ENCODE data around the gene PNLIP.

Gene PNLIP

DNA sequence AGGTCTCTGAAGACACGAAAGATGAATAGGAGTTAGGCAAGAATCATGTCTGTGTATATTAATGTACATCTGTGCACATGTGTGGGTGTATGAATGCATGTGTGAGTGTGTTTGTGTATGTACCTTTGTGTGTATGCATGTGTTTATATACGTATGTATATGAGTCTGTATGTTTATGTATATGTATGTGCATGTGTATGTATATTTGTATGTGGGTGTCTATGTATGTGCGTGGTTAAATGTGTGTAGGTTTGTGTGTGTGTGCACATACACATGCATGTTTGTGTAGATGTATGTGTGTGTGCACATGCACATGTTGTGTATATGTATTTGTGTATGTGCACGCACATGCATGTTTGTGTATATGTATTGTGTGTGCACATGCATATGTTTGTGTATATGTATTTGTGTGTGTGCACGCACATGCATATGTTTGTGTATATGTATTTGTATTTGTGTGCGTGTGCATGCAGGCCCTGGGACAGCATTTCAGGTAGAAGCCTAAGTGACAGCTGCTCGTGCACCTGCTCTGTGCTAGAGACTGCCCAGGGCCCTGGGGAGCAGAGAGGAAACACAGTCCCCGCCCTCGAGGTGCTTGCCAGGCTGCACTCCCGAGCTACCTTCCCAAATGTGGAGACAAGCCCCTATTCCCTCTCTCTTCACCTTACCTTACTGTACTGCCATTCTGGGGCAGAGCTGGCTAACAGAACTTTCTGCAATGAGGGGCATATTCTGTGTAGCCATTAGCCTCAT is 57.1 kb downstream of the PNLIP start:
- no peak for TF ChIP-seq EP300 (IDR thresholded peaks at IDR 0.05; ENCODE audit: borderline replicate concordance)
- TF ChIP-seq RAD21 (IDR thresholded peaks at IDR 0.05; ENCODE audit: low read depth): no peak
- TF ChIP-seq TCF12 (IDR thresholded peaks at IDR 0.05; ENCODE audit: low read depth): no peak

DNA sequence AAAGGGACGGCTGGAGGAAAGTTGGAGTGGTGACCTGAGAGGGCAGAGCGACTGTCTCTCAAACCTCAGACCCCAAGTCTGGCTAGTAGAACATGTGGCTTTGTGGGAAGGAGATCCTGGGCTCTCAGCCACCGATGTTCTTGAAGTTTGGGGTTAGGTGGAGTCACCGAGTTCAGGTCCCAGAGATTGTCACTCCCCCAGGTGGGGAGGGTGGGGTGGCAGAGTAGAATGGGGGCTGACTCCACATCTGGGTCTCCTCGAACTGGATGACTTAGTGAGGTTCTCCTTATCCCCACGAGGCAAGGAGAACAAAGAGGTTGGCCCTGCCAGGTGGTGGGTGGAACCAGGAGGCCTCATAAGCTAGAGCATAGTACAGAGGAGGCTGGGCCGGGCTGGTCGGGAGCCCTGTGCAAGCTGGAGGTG is 60.3 kb downstream of the PNLIP start:
- no peak for TF ChIP-seq FOXM1 (IDR thresholded peaks at IDR 0.05; ENCODE audit: borderline replicate concordance, low read depth)
- TF ChIP-seq, protein P1, sequence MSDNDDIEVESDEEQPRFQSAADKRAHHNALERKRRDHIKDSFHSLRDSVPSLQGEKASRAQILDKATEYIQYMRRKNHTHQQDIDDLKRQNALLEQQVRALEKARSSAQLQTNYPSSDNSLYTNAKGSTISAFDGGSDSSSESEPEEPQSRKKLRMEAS (IDR thresholded peaks at IDR 0.05): no peak

DNA sequence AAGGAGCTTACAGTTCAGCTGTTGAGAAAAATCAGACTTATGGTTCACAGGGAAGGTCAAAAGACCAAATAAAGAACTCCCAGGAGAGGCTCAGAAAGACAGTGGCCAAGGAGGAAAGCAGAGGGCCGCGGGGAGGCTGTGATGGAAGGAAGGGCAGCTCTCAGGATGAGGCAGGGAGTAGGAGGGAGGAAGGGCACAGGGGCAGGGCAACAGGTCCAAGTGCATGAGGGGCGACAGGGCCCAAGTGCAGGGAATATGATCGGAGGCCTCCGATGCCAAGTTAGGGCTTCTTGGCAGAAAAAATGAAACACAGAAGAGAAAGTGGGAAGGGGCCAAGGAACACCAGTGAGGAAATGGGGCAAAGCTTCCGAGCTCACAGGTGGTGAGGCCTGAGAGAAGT is 61.6 kb downstream of the PNLIP start:
- no peak for TF ChIP-seq ZBTB7A (IDR thresholded peaks at IDR 0.05; ENCODE audit: low read depth)

DNA sequence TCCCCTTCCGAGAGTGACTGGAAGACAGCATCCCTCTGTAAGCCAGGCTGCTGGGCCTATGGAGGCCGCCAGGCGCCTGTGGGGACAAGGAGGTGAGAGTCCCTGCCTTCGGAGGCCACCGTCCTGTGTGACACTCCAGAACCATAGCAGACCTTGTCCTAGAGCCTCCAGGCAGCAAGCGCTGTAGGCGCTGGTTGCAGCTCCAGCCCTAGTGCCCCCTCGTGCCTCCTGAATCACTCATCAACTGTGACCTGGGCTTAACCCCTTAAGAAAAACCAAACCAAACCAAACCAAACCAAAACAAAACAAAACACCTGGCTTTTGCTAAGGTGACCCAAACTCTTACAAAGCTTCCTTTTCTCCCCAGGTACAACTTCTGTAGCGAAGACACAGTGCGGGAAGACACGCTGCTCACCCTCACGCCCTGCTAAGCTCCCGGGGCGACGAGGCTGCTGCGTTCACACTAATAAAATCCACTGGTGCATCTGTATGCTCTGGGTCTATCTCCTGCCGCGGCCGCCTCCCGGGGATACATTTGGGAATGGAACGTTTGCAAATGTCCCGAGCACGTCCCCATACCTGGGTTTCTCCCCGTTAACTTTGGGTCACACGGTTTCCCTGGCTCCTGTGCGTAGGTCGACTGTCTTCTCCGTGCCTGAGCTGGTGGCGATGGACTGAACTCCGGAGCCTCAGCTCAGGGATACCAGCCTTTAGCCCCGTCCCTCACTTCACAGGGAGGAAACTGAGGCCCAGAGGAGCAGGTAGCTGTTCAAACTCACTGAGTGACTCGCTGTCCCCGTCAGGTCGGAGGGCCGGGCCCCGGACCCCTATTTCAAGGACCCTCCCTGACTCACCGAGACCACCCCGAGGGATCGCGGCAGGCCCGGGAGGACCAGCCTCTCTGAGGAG is 63.2 kb downstream of the PNLIP start:
- no peak for TF ChIP-seq TCF12 (IDR thresholded peaks at IDR 0.05; ENCODE audit: low read depth)
- TF ChIP-seq TEAD4 (IDR thresholded peaks at IDR 0.05): no peak
- no peak for TF ChIP-seq YY1 (IDR thresholded peaks at IDR 0.05; ENCODE audit: low read depth)

DNA sequence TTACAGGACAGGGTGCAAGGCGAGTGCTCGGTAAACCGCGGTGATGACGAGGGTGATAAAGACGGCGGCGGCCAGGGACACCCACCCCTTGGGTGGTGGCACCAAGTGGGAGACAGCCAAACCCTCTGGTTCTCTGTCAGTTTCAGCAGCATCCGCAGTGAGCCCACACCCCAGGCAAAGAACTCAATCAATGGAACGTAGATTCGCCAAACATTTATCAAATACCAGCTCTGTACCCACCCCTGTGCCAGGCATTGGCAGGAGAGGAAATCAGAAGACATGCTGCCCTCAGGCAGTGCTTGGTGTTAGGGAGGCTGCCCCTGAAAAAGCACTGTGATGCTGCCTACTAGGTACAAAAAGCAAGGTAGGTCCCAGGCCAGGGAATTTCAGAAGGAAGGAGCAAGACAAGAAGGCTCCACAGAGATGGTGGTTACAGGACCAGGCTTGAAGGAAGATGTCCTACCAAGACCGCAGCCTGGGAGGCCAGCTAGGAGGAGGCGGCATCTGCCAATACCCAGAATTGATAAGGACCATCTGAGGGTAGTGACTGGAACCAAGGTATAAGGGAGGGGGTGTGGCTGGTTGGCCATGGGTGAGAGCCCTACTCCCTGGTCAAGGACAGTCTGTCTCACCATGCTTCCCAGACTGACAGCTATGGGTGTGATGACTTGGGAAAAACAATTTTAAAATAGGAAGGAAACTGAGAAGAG is 64.9 kb downstream of the PNLIP start:
- TF ChIP-seq, protein P1 (IDR thresholded peaks at IDR 0.05): no peak
- TF ChIP-seq NFIC (IDR thresholded peaks at IDR 0.05) (no peak), USF1 (IDR thresholded peaks at IDR 0.05) (no peak), EP300 (IDR thresholded peaks at IDR 0.05; ENCODE audit: borderline replicate concordance) (no peak), YY1 (IDR thresholded peaks at IDR 0.05; ENCODE audit: low read depth) (no peak), EGR1 (IDR thresholded peaks at IDR 0.05) (no peak), FOXM1 (IDR thresholded peaks at IDR 0.05; ENCODE audit: borderline replicate concordance, low read depth) (no peak), CREB1 (IDR thresholded peaks at IDR 0.05; ENCODE audit: low read depth) (no peak), TCF12 (IDR thresholded peaks at IDR 0.05; ENCODE audit: low read depth) (no peak), ZBTB7A (IDR thresholded peaks at IDR 0.05; ENCODE audit: low read depth) (no peak), CEBPB (IDR thresholded peaks at IDR 0.05) (no peak), RAD21 (IDR thresholded peaks at IDR 0.05; ENCODE audit: low read depth) (no peak), TEAD4 (IDR thresholded peaks at IDR 0.05) (no peak), TAF1 (IDR thresholded peaks at IDR 0.05; ENCODE audit: low read depth) (no peak)

DNA sequence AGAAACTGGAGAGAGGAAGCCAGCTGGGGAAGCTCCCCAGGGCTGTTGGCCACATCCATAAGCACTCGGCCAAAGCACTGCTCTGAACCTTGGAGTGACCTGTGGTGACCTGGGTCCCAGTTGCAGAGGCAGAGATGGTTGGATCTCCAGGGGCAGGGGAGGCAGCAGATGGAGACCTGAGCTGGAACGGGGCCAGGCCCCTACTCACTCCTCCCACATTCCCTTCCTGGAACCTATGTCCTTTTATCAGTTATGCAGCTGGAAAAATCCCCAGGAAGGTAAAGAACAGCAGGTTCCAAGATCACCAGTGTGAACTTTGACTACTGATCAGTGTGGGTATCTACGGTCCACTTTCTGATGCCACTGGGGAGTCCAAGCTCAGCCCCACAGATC is 65.4 kb downstream of the PNLIP start:
- no peak for TF ChIP-seq ZBTB7A (IDR thresholded peaks at IDR 0.05; ENCODE audit: low read depth)
- no peak for TF ChIP-seq EGR1 (IDR thresholded peaks at IDR 0.05)
- no peak for TF ChIP-seq CREB1 (IDR thresholded peaks at IDR 0.05; ENCODE audit: low read depth)
- TF ChIP-seq, protein P1 (IDR thresholded peaks at IDR 0.05): no peak
- no peak for TF ChIP-seq FOXM1 (IDR thresholded peaks at IDR 0.05; ENCODE audit: borderline replicate concordance, low read depth)
- no peak for TF ChIP-seq RAD21 (IDR thresholded peaks at IDR 0.05; ENCODE audit: low read depth)
- TF ChIP-seq YY1 (IDR thresholded peaks at IDR 0.05; ENCODE audit: low read depth): no peak
- TF ChIP-seq, protein P2, sequence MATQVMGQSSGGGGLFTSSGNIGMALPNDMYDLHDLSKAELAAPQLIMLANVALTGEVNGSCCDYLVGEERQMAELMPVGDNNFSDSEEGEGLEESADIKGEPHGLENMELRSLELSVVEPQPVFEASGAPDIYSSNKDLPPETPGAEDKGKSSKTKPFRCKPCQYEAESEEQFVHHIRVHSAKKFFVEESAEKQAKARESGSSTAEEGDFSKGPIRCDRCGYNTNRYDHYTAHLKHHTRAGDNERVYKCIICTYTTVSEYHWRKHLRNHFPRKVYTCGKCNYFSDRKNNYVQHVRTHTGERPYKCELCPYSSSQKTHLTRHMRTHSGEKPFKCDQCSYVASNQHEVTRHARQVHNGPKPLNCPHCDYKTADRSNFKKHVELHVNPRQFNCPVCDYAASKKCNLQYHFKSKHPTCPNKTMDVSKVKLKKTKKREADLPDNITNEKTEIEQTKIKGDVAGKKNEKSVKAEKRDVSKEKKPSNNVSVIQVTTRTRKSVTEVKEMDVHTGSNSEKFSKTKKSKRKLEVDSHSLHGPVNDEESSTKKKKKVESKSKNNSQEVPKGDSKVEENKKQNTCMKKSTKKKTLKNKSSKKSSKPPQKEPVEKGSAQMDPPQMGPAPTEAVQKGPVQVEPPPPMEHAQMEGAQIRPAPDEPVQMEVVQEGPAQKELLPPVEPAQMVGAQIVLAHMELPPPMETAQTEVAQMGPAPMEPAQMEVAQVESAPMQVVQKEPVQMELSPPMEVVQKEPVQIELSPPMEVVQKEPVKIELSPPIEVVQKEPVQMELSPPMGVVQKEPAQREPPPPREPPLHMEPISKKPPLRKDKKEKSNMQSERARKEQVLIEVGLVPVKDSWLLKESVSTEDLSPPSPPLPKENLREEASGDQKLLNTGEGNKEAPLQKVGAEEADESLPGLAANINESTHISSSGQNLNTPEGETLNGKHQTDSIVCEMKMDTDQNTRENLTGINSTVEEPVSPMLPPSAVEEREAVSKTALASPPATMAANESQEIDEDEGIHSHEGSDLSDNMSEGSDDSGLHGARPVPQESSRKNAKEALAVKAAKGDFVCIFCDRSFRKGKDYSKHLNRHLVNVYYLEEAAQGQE (IDR thresholded peaks at IDR 0.05; ENCODE audit: low read depth): no peak
- TF ChIP-seq TAF1 (IDR thresholded peaks at IDR 0.05; ENCODE audit: low read depth): no peak
- TF ChIP-seq NFIC (IDR thresholded peaks at IDR 0.05): no peak
- TF ChIP-seq USF1 (IDR thresholded peaks at IDR 0.05): no peak
- TF ChIP-seq TCF12 (IDR thresholded peaks at IDR 0.05; ENCODE audit: low read depth): no peak
- TF ChIP-seq CEBPB (IDR thresholded peaks at IDR 0.05): no peak

DNA sequence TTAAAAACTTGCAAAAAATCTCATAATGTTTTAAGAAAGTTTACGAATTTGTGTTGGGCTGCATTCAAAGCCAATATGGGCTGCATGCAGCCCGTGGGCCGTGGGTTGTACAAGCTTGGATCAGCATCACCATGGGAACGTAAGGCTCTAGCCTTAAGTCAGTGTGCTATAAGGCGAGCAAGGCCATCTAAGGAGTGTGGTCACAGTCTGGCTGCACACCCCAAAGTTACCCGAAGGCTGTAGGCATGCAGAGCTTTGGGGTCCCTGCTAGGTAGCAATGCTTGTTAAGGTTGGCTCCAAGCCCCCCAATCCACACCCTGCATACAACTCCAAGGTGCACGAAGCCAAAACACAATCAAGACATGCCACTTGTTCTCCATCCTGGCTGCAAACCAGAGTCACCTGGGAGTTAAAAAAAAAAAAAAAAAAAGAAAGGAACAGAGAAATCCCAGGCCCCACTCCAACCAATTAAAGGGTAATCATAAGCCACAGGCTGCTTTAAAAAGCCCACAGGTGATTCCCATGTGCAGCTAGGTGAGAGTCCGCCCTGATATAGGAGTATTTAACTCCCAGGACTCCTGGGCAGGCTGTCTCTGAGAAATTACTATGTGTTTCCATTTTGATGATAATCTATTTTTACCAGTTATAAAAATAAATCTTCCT is 66.5 kb downstream of the PNLIP start:
- TF ChIP-seq RAD21 (IDR thresholded peaks at IDR 0.05; ENCODE audit: low read depth) (no peak), FOXM1 (IDR thresholded peaks at IDR 0.05; ENCODE audit: borderline replicate concordance, low read depth) (no peak), USF1 (IDR thresholded peaks at IDR 0.05) (no peak), EGR1 (IDR thresholded peaks at IDR 0.05) (no peak), YY1 (IDR thresholded peaks at IDR 0.05; ENCODE audit: low read depth) (no peak), TAF1 (IDR thresholded peaks at IDR 0.05; ENCODE audit: low read depth) (no peak), ZBTB7A (IDR thresholded peaks at IDR 0.05; ENCODE audit: low read depth) (no peak), TCF12 (IDR thresholded peaks at IDR 0.05; ENCODE audit: low read depth) (no peak), CREB1 (IDR thresholded peaks at IDR 0.05; ENCODE audit: low read depth) (no peak)
- TF ChIP-seq, protein P2 (IDR thresholded peaks at IDR 0.05; ENCODE audit: low read depth): no peak

Data from Ishikawa (cell line).